Neural progenitor cell (in vitro differentiated cells): ENCODE measurements around the gene KDM2B. TPM values are rescaled to one million over a fixed set of nuclear protein-coding genes. Genes with fewer than 3 reads are reported as not detected.
A peak's percentile ranks its signal among the peaks of the same experiment; 100 is the strongest.

Experiments used
- DNase-seq: peaks from one replicate; pipeline ENCODE4 v3.0.0-alpha.2; 2016; ENCODE audit warnings: low spot score
- H2AFZ ChIP-seq: fragments of 200-600 bp; sonication (generic); replicated peaks from 2 replicates; pipeline ENCODE4 v1.6.1; 2016; ENCODE audit warnings: antibody characterized with exemption
- H3F3A ChIP-seq: fragments of 200-600 bp; sonication (generic); 2 replicates; pipeline ENCODE4 v1.6.1; 2016; ENCODE audit warnings: antibody characterized with exemption, low read depth
- H3K27ac ChIP-seq: fragments of 200-600 bp; sonication (generic); 2 replicates; pipeline ENCODE4 v1.5.1; 2016; ENCODE audit warnings: mild to moderate bottlenecking
- H3K27me3 ChIP-seq: fragments of 200-600 bp; sonication (generic); 2 replicates; pipeline ENCODE4 v1.6.1; 2016; ENCODE audit warnings: mild to moderate bottlenecking, moderate library complexity
- H3K36me3 ChIP-seq: fragments of 200-600 bp; sonication (generic); 2 replicates; pipeline ENCODE4 v1.5.1; 2016
- H3K4me1 ChIP-seq: fragments of 200-600 bp; sonication (generic); 2 replicates; pipeline ENCODE4 v1.6.1; 2016; ENCODE audit warnings: mixed run types
- H3K4me2 ChIP-seq: fragments of 200-600 bp; sonication (generic); 2 replicates; pipeline ENCODE4 v1.6.1; 2016
- H3K4me3 ChIP-seq: fragments of 200-600 bp; sonication (generic); 2 replicates; pipeline ENCODE4 v1.5.1; 2016
- H3K79me2 ChIP-seq: fragments of 200-600 bp; sonication (generic); 2 replicates; pipeline ENCODE4 v1.6.1; 2016; ENCODE audit warnings: low read depth
- H3K9ac ChIP-seq: fragments of 200-600 bp; sonication (generic); 2 replicates; pipeline ENCODE4 v1.6.1; 2016
- H3K9me3 ChIP-seq: fragments of 200-600 bp; sonication (generic); 2 replicates; pipeline ENCODE4 v1.5.1; 2016; ENCODE audit warnings: low read depth
- H4K20me1 ChIP-seq: fragments of 200-600 bp; sonication (generic); 2 replicates; pipeline ENCODE4 v1.6.1; 2016; ENCODE audit warnings: low read depth
- H3K27ac Mint-ChIP-seq: 3 replicates; pipeline ENCODE4 v1.8.0; 2021; ENCODE audit warnings: mixed read lengths
- H3K27me3 Mint-ChIP-seq: 2 replicates; pipeline ENCODE4 v1.8.0; 2022; ENCODE audit warnings: low read depth, mild to moderate bottlenecking, inconsistent platforms, moderate library complexity, mixed read lengths; ENCODE audit not compliant: insufficient read depth
- H3K36me3 Mint-ChIP-seq: 3 replicates; pipeline ENCODE4 v1.8.0; 2021; ENCODE audit warnings: mixed read lengths
- H3K4me1 Mint-ChIP-seq: 3 replicates; pipeline ENCODE4 v1.8.0; 2021; ENCODE audit warnings: mixed read lengths
- H3K4me3 Mint-ChIP-seq: 3 replicates; pipeline ENCODE4 v1.8.0; 2021; ENCODE audit warnings: mild to moderate bottlenecking, moderate library complexity, mixed read lengths
- H3K9me3 Mint-ChIP-seq: 3 replicates; pipeline ENCODE4 v1.8.0; 2020; ENCODE audit warnings: mixed read lengths
- EZH2 ChIP-seq: fragments of 200-600 bp; sonication (generic); IDR thresholded peaks from 2 replicates; pipeline ENCODE4 v1.6.1; 2017; ENCODE audit warnings: antibody characterized with exemption, mild to moderate bottlenecking, moderate library complexity
- EZH2phosphoT487 ChIP-seq: fragments of 200-600 bp; sonication (generic); IDR thresholded peaks from 2 replicates; pipeline ENCODE4 v1.6.1; 2017; ENCODE audit warnings: antibody characterized with exemption
- total RNA-seq: library from RNA; depleted of rRNA; stranded (reverse); fragments of >200 nt; gene quantifications from 2 replicates; pipeline ENCODE4 v1.2.3, GENCODE V29; 2015; ENCODE audit warnings: low replicate concordance
- TF ChIP-seq, protein P1 (sequence below): fragments of 200-600 bp; sonication (generic); IDR thresholded peaks from 2 replicates; pipeline ENCODE4 v1.5.1; 2017; ENCODE audit warnings: antibody characterized with exemption, mild to moderate bottlenecking

KDM2B gene
- 85.3 and 158 TPM in 2 replicates for total RNA-seq

DNA sequence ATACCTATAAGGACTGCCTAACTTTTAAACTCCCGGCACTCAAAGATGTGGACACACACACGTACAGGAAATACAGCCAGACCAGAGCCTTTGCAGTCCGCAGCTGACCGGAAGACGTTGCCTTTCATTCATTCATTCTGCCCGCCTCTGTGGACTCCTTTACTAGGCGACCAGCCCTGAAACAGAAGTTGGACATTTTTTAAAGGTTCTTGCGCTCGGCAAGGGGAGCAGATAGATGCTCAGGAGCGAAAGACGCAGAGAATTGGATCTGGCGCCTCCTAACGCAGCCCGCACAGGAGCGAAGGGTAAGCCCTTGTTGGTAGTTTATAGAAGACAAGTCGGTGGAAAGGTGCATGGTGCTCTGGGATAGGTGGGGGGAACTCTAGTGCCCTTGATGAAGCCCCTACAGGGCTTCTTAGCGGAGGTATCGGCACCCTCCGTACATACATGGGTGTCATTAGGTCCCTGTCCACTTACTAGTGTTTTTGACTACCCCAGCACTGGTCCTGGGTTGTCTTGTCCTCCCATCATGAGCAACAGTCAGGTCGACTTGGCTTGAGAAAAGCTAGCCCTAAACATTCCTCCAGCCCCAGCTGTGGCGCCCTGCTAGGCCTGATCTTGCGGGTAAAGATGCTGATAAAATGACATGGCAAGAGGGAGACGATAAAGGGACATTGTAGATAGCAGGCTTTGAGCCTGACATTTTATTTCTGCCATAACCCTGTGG is at the start of gene KDM2B:
Gene KDM2B, minus strand, starts transcription at position 65 of the 727 bp plus-strand sequence. CDS start 112 bp downstream, outside the sequence.
- Histone ChIP-seq H4K20me1 (peaks cover 5% of the 10 kb centered on the region), H2AFZ (no peak within 1 kb of the TSS), H3K79me2 (peaks cover 94% of the 10 kb centered on the region), H3K9ac (peak within 1 kb of the TSS; percentile 82), H3K27ac (peak within 1 kb of the TSS; percentile 97), H3K27me3 (no peaks in the 10 kb centered on the region), H3K36me3 (no peaks in the 10 kb centered on the region), H3F3A (peaks cover 77% of the 10 kb centered on the region), H3K4me2 (peak within 1 kb of the TSS; percentile 99), H3K4me1 (peaks cover 40% of the 10 kb centered on the region), H3K4me3 (peak within 1 kb of the TSS; percentile 94), H3K9me3 (no peaks in the 10 kb centered on the region)
- no peak for TF ChIP-seq EZH2
- TF ChIP-seq EZH2phosphoT487, result no peak
- TF ChIP-seq, protein P1, sequence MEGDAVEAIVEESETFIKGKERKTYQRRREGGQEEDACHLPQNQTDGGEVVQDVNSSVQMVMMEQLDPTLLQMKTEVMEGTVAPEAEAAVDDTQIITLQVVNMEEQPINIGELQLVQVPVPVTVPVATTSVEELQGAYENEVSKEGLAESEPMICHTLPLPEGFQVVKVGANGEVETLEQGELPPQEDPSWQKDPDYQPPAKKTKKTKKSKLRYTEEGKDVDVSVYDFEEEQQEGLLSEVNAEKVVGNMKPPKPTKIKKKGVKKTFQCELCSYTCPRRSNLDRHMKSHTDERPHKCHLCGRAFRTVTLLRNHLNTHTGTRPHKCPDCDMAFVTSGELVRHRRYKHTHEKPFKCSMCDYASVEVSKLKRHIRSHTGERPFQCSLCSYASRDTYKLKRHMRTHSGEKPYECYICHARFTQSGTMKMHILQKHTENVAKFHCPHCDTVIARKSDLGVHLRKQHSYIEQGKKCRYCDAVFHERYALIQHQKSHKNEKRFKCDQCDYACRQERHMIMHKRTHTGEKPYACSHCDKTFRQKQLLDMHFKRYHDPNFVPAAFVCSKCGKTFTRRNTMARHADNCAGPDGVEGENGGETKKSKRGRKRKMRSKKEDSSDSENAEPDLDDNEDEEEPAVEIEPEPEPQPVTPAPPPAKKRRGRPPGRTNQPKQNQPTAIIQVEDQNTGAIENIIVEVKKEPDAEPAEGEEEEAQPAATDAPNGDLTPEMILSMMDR, result no peak
- peak; percentile 62 for DNase-seq
- Mint-ChIP-seq H3K4me3 (peak within 1 kb of the TSS; percentile 97), H3K36me3 (no peaks in the 10 kb centered on the region), H3K4me1 (peaks cover 45% of the 10 kb centered on the region), H3K9me3 (no peaks in the 10 kb centered on the region), H3K27me3 (peaks cover 4% of the 10 kb centered on the region), H3K27ac (peak within 1 kb of the TSS; percentile 99)

DNA sequence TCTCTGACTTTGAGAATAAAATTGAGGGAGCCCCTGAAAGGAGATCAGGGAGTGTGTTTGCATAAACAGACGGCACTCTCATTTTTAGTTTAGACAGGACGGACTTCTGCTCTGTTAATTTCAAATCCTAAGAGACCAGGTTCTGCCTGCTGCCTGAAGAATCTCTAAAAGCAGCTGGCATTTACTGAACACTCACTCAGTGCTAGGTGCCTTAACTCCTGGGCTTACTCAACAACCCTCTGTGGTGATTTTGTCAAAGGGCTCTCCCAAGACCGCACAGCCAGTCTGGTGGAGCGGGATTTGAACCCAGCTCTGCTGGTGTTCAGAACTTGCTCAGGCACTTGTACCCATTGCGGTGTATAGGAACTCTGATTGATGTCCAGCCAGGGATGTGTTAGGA is 47.7 kb upstream of the KDM2B start:
- Mint-ChIP-seq H3K27ac (no peak overlapping the region), H3K4me3 (peak overlapping the region; percentile 91), H3K4me1 (peaks cover 55% of the 10 kb centered on the region), H3K9me3 (no peaks in the 10 kb centered on the region), H3K27me3 (peaks cover 18% of the 10 kb centered on the region), H3K36me3 (peaks cover 11% of the 10 kb centered on the region)
- DNase-seq, result no peak
- Histone ChIP-seq H3K9me3 (no peaks in the 10 kb centered on the region), H3K9ac (no peak overlapping the region), H3K4me3 (no peak overlapping the region), H3K27me3 (no peaks in the 10 kb centered on the region), H2AFZ (no peak overlapping the region), H3K27ac (no peak overlapping the region), H3K4me2 (peak overlapping the region; percentile 80), H3K4me1 (peaks cover 41% of the 10 kb centered on the region), H3F3A (peaks cover 51% of the 10 kb centered on the region), H3K79me2 (peaks cover 67% of the 10 kb centered on the region), H4K20me1 (peaks cover 66% of the 10 kb centered on the region), H3K36me3 (no peaks in the 10 kb centered on the region)
- TF ChIP-seq, protein P1, result no peak
- no peak for TF ChIP-seq EZH2phosphoT487
- no peak for TF ChIP-seq EZH2

DNA sequence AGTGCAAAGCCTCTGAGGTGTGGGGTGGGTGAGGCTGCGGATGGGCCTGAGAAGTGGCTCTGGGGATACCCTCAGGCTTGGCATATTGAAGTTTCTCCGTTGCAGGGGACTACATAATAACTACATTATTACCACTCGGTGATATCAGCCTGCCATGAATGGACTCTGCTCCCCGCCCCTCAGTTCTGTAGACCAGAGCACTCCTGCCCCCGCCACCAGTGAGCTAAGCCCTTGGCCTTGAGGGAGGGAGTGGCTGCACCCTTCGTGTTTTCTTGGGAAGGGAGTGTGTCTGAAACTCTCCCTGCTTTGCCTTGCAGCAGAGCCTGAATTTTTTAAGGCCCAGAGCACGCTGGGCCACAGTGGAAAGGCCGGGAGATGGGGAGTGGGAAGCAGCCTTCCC is 47.2 kb upstream of the KDM2B start:
- no peak overlapping the region for H3K9ac ChIP-seq
- peaks cover 63% of the 10 kb centered on the region for H3K79me2 ChIP-seq
- peak overlapping the region; percentile 80 for H3K4me2 ChIP-seq
- Mint-ChIP-seq H3K27ac (no peak overlapping the region), H3K27me3 (peaks cover 19% of the 10 kb centered on the region), H3K4me1 (peaks cover 52% of the 10 kb centered on the region), H3K9me3 (no peaks in the 10 kb centered on the region), H3K36me3 (peaks cover 11% of the 10 kb centered on the region), H3K4me3 (peak overlapping the region; percentile 91)
- H3K4me1 ChIP-seq, result peaks cover 36% of the 10 kb centered on the region
- no peaks in the 10 kb centered on the region for H3K9me3 ChIP-seq
- H3K27me3 ChIP-seq, result no peaks in the 10 kb centered on the region
- no peak overlapping the region for H3K27ac ChIP-seq
- H3F3A ChIP-seq, result peaks cover 46% of the 10 kb centered on the region
- H4K20me1 ChIP-seq, result peaks cover 62% of the 10 kb centered on the region
- no peak for TF ChIP-seq EZH2
- TF ChIP-seq, protein P1, result no peak
- TF ChIP-seq EZH2phosphoT487, result no peak
- H2AFZ ChIP-seq, result no peak overlapping the region
- peak overlapping the region; percentile 95 for H3K4me3 ChIP-seq
- DNase-seq, result no peak
- H3K36me3 ChIP-seq, result no peaks in the 10 kb centered on the region
